ENCODE measurements around the gene TOM1L1. TPM values are rescaled to one million over a fixed set of nuclear protein-coding genes. Genes with fewer than 3 reads are reported as not detected.

The TOM1L1 gene
- total RNA-seq, 1 donor from 2014 or later: 107 TPM

GRCh38 chr17:54861471-54861983 lies 39.1 kb upstream of the TOM1L1 start:
- H3K4me2 ChIP-seq: no peak overlapping the region
- no peak overlapping the region for H3K9ac ChIP-seq
- Mint-ChIP-seq H3K4me1 (peaks cover 27% of the 10 kb centered on the region), H3K27ac (no peak overlapping the region), H3K9me3 (no peaks in the 10 kb centered on the region), H3K27me3 (ENCODE audit: insufficient read depth, low read depth) (peaks cover 4% of the 10 kb centered on the region), H3K36me3 (no peaks in the 10 kb centered on the region), H3K4me3 (no peak overlapping the region)
- H3K79me2 ChIP-seq (ENCODE audit: low read depth): no peaks in the 10 kb centered on the region
- no peaks in the 10 kb centered on the region for H3K27me3 ChIP-seq
- TF ChIP-seq CTCF (IDR thresholded peaks at IDR 0.05) (no peak), EZH2phosphoT487 (IDR thresholded peaks at IDR 0.05) (no peak), EZH2 (IDR thresholded peaks at IDR 0.05) (no peak)
- H3K4me3 ChIP-seq: no peak overlapping the region
- no peaks in the 10 kb centered on the region for H3K9me3 ChIP-seq (ENCODE audit: low read depth)
- H2AFZ ChIP-seq (replicated peaks): no peak overlapping the region
- no peaks in the 10 kb centered on the region for H4K20me1 ChIP-seq (ENCODE audit: low read depth)
- no peaks in the 10 kb centered on the region for H3F3A ChIP-seq (ENCODE audit: low read depth)
- H3K27ac ChIP-seq: no peak overlapping the region
- DNase-seq (ENCODE audit: low spot score): no peak
- H3K36me3 ChIP-seq: no peaks in the 10 kb centered on the region
- no peaks in the 10 kb centered on the region for H3K4me1 ChIP-seq

GRCh38 chr17:54863176-54863575 lies 37.5 kb upstream of the TOM1L1 start:
- Histone ChIP-seq H3K4me1 (no peaks in the 10 kb centered on the region), H2AFZ (replicated peaks) (no peak overlapping the region), H3K9ac (no peak overlapping the region), H3K4me2 (no peak overlapping the region), H3K27me3 (no peaks in the 10 kb centered on the region), H3K79me2 (ENCODE audit: low read depth) (no peaks in the 10 kb centered on the region), H3K27ac (no peak overlapping the region), H3F3A (ENCODE audit: low read depth) (no peaks in the 10 kb centered on the region), H3K36me3 (no peaks in the 10 kb centered on the region), H3K9me3 (ENCODE audit: low read depth) (no peaks in the 10 kb centered on the region), H4K20me1 (ENCODE audit: low read depth) (no peaks in the 10 kb centered on the region), H3K4me3 (no peak overlapping the region)
- Mint-ChIP-seq H3K27me3 (ENCODE audit: insufficient read depth, low read depth) (peaks cover 4% of the 10 kb centered on the region), H3K4me1 (peaks cover 25% of the 10 kb centered on the region), H3K27ac (no peak overlapping the region), H3K4me3 (no peak overlapping the region), H3K9me3 (no peaks in the 10 kb centered on the region), H3K36me3 (no peaks in the 10 kb centered on the region)
- TF ChIP-seq EZH2phosphoT487 (IDR thresholded peaks at IDR 0.05) (no peak), CTCF (IDR thresholded peaks at IDR 0.05) (no peak), EZH2 (IDR thresholded peaks at IDR 0.05) (no peak)
- DNase-seq (ENCODE audit: low spot score): no peak

GRCh38 chr17:54864070-54864469 lies 36.6 kb upstream of the TOM1L1 start:
- Histone ChIP-seq H3K4me3 (no peak overlapping the region), H4K20me1 (ENCODE audit: low read depth) (no peaks in the 10 kb centered on the region), H3K79me2 (ENCODE audit: low read depth) (no peaks in the 10 kb centered on the region), H3K4me1 (no peaks in the 10 kb centered on the region), H2AFZ (replicated peaks) (no peak overlapping the region), H3K27ac (no peak overlapping the region), H3K4me2 (no peak overlapping the region), H3K9ac (no peak overlapping the region), H3K9me3 (ENCODE audit: low read depth) (no peaks in the 10 kb centered on the region), H3F3A (ENCODE audit: low read depth) (no peaks in the 10 kb centered on the region), H3K36me3 (no peaks in the 10 kb centered on the region), H3K27me3 (no peaks in the 10 kb centered on the region)
- Mint-ChIP-seq H3K4me3 (no peak overlapping the region), H3K9me3 (no peaks in the 10 kb centered on the region), H3K27me3 (ENCODE audit: insufficient read depth, low read depth) (no peaks in the 10 kb centered on the region), H3K4me1 (peaks cover 24% of the 10 kb centered on the region), H3K27ac (peak overlapping the region; percentile 31), H3K36me3 (no peaks in the 10 kb centered on the region)
- no peak for TF ChIP-seq CTCF (IDR thresholded peaks at IDR 0.05)
- no peak for TF ChIP-seq EZH2phosphoT487 (IDR thresholded peaks at IDR 0.05)
- no peak for TF ChIP-seq EZH2 (IDR thresholded peaks at IDR 0.05)
- no peak for DNase-seq (ENCODE audit: low spot score)

Measured in neural progenitor cell (in vitro differentiated cells).